Right lobe of liver (tissue), 6 donors: ENCODE data around the gene TSTD1. TPM values are rescaled to one million over a fixed set of nuclear protein-coding genes. Genes with fewer than 3 reads are reported as not detected.

Experiments
- ATAC-seq, 4 donors: fragments of 200-7000 bp; cut with Tn5 transposase; one replicate each; pipeline ENCODE4 v1.9.1; 2020; ENCODE audit warnings: mild to moderate bottlenecking in 4 of 4, moderate library complexity in 4 of 4
- DNase-seq, 3 donors: peaks; one replicate each; pipeline ENCODE4 v3.0.0-alpha.2; 2020
- H3K27ac ChIP-seq, 3 donors: fragments of 200-600 bp; one replicate each; pipeline ENCODE4 v1.8.0; 2022
- H3K27me3 ChIP-seq, 2 donors: fragments of 200-600 bp; one replicate each; pipeline ENCODE4 v1.8.0; 2022
- H3K36me3 ChIP-seq, 4 donors: fragments of 200-600 bp; sonication (generic) in 1 of 4; one replicate each; pipeline versions ENCODE4 v1.5.1 to v1.8.0; 2017 to 2022; ENCODE audit warnings: control low read depth in 1 of 4
- H3K4me1 ChIP-seq, 4 donors: fragments of 200-600 bp; sonication (generic) in 1 of 4; one replicate each; pipeline versions ENCODE4 v1.5.1 to v1.8.0; 2017 to 2022; ENCODE audit warnings: control low read depth in 1 of 4
- H3K4me3 ChIP-seq, 3 donors: fragments of 200-600 bp; one replicate each; pipeline ENCODE4 v1.8.0; 2022
- H3K9me3 ChIP-seq, 4 donors: fragments of 200-600 bp; sonication (generic) in 1 of 4; one replicate each; pipeline versions ENCODE4 v1.5.1 to v1.8.0; 2017 to 2022; ENCODE audit warnings: control low read depth in 1 of 4
- POLR2A ChIP-seq: fragments of 450-650 bp; IDR thresholded peaks from one replicate; pipeline ENCODE4 v1.6.1; 2017; ENCODE audit warnings: antibody characterized with exemption, mild to moderate bottlenecking
- WGBS: methylation state at CpG from one replicate; pipeline ENCODE4 v1.1.6; 2018; ENCODE audit warnings: low coverage, low lambda C conversion rate; ENCODE audit not compliant: insufficient coverage; ENCODE audit errors: missing lambda C conversion rate; 5-methylcytosine and 5-hydroxymethylcytosine counted together
- intact Hi-C, 2 donors: fragments of 100-400 bp; cut with DNase I; formaldehyde crosslinking; loops; one replicate each; pipeline versions ENCODE4 v1.11.2 to v1.14.1; 2022
- total RNA-seq, 6 experiments: library from RNA; depleted of rRNA in 2 of 6; stranded (reverse); fragments of >200 nt in 2 of 6; fragmentation: NEBNext Ultra II Directional in 3 of 6; extraction: Animal tissue kit (Norgen Biotek cat#: 25700) in 3 of 6; gene quantifications; one replicate each; pipeline versions ENCODE4 v1.1.0 to v1.2.4, GENCODE V29; 2016 to 2023
- TF ChIP-seq, protein P1 (sequence below), 4 donors: fragments of 200-600 bp in 3 of 4; fragments of 450-650 bp in 1 of 4; IDR thresholded peaks; one replicate each; pipeline versions ENCODE4 v1.5.1 to v1.8.0; 2016 to 2022; ENCODE audit warnings: antibody characterized with exemption in 4 of 4, mild to moderate bottlenecking in 2 of 4
- donor health status: DM: no; HTN: yes; CAD: no.
- donor health status: DM: no; HTN: no; CAD: no.
- donor health status: DM: no; HTN: no; CAD: no.
- donor health status: DM: no; HTN: yes; CAD: no.
- donor health status: DM: no; HTN: yes; CAD: no.

The TSTD1 gene
- total RNA-seq, 6 experiments from 2014 or later, result 16.3 to 60.8 (median 28.3) TPM

DNA sequence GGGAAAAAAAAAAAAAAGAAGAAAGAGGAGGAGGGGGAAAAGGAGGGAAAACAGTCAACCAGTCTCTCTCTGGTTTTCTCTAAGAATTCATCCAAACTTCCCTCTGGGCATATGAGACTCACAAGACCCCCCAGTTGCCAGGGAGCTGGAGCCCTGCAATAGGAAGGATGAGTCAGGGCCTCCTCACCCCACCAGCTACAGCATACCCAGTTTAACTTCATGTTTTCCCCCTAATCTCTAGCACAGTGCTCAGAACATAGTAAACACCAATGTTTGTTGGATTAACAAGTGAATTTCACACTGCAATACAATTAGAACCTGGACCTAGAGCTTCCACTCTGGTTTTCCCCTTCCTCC is 25.7 kb downstream of the TSTD1 start:
- no peaks in the 10 kb centered on the region for H3K9me3 ChIP-seq
- peak overlapping the region; percentile 19 to 49 (median 43) for H3K4me3 ChIP-seq
- no peaks in the 10 kb centered on the region for H3K27me3 ChIP-seq
- TF ChIP-seq, protein P1, sequence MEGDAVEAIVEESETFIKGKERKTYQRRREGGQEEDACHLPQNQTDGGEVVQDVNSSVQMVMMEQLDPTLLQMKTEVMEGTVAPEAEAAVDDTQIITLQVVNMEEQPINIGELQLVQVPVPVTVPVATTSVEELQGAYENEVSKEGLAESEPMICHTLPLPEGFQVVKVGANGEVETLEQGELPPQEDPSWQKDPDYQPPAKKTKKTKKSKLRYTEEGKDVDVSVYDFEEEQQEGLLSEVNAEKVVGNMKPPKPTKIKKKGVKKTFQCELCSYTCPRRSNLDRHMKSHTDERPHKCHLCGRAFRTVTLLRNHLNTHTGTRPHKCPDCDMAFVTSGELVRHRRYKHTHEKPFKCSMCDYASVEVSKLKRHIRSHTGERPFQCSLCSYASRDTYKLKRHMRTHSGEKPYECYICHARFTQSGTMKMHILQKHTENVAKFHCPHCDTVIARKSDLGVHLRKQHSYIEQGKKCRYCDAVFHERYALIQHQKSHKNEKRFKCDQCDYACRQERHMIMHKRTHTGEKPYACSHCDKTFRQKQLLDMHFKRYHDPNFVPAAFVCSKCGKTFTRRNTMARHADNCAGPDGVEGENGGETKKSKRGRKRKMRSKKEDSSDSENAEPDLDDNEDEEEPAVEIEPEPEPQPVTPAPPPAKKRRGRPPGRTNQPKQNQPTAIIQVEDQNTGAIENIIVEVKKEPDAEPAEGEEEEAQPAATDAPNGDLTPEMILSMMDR (IDR thresholded peaks at IDR 0.05), result no peak
- TF ChIP-seq POLR2A, result no peak
- H3K36me3 ChIP-seq, result no peaks in the 10 kb centered on the region
- intact Hi-C loops, result no loop called here
- DNase-seq (no peak), ATAC-seq (peak; percentile 3 to 27 (median 12))
- peaks cover 0 to 71% (median 29%) of the 10 kb centered on the region in 4 donors for H3K4me1 ChIP-seq
- peak overlapping the region; percentile 96 to 100 (median 98) for H3K27ac ChIP-seq

DNA sequence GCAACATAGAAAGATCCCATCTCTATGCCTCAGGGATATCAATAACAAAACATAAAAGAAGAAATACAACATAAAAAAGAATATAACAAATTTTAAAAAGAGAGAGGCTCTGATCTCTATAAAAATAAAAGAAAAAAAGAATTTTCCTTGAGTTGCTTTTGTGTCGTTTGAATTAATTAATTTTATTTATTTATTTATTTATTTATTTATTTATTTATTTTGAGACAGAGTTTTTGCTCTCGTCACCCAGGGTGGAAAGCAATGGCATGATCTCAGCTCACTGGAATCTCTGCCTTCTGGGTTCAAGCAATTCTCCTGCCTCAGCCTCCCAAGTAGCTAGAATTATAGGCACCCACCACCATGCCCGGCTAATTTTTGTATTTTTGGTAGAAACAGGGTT is 26.3 kb downstream of the TSTD1 start:
- Histone ChIP-seq H3K4me1 (peaks cover 0 to 64% (median 25%) of the 10 kb centered on the region in 4 donors), H3K27me3 (no peaks in the 10 kb centered on the region), H3K4me3 (no peak overlapping the region), H3K36me3 (no peaks in the 10 kb centered on the region), H3K9me3 (no peaks in the 10 kb centered on the region), H3K27ac (peak overlapping the region; percentile 96 to 100 (median 98))
- 52% methylated on average over 3 of the region's 3 CpGs for WGBS
- intact Hi-C loops, result no loop called here
- ATAC-seq (no peak), DNase-seq (no peak)
- no peak for TF ChIP-seq POLR2A
- TF ChIP-seq, protein P1 (IDR thresholded peaks at IDR 0.05), result no peak

DNA sequence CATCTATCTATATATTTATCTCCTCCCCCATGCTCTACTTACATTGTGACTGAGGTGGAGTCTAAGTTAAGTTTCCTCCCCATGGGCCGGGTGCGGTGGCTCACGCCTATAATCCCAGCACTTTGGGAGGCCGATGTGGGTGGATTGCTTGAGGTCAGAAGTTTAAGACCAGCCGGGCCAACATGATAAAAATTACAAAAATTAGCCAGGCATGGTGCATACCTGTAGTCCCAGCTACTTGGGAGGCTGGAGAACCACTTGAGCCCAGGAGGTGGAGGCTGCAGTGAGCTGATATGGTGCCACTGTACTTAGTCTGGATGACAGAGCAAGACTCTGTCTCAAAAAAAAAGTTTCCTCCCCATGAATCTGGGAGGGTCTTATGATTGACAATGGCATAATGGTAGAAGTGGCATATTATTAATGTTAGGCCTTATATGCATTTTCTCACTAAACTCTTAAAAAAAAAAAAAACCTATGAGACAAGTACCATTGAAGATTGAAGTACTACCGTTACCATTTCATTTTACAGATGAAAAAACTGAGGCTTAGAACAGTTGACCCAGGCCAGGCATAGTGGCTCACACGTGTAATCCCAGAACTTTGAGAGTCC is 29.1 kb downstream of the TSTD1 start:
- ATAC-seq (no peak), DNase-seq (no peak)
- Histone ChIP-seq H3K27me3 (no peaks in the 10 kb centered on the region), H3K4me3 (no peak overlapping the region), H3K36me3 (no peaks in the 10 kb centered on the region), H3K4me1 (peaks cover 0 to 40% (median 18%) of the 10 kb centered on the region in 4 donors), H3K9me3 (no peaks in the 10 kb centered on the region), H3K27ac (peak overlapping the region in 1 of 3 donors; percentile 2)
- 88% methylated on average over 7 of the region's 7 CpGs for WGBS
- intact Hi-C loops, result no loop called here
- no peak for TF ChIP-seq POLR2A
- TF ChIP-seq, protein P1 (IDR thresholded peaks at IDR 0.05), result no peak

DNA sequence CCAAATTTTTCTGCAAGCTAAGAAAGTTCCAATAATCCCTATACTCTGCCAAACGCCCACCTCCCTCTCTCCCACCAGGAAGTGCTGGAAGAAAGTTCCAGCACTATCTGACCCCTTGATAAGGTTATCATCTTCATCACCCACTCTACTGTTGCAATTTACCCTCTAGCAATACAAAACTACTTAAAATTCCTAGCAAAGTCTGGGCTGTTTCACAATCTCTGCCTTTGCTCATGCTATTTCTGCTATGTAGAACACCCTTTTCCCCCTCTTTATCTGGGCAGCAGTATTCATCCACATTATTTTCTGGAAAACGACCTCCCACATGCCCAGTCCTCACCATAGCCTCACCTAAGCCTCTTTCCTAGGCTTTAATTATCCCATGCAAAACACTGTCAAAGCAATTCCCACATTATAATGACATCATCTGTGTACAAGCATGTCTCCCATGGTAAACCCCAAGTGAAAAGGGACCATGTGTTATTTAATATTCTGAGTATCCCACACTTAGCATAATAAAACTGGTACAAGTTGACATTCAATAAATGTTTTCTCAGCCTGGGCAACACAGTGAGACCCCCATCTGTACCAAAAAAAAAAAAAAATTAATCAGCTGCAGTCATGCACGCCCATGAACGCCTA is 29.8 kb downstream of the TSTD1 start:
- H3K36me3 ChIP-seq, result no peaks in the 10 kb centered on the region
- ATAC-seq, result peak in 1 of 4 donors; percentile 1
- no peak for DNase-seq
- 53% methylated on average over 4 of the region's 4 CpGs for WGBS
- no peak overlapping the region for H3K4me3 ChIP-seq
- peaks cover 0 to 33% (median 15%) of the 10 kb centered on the region in 4 donors for H3K4me1 ChIP-seq
- H3K9me3 ChIP-seq, result no peaks in the 10 kb centered on the region
- H3K27ac ChIP-seq, result peak overlapping the region in 2 of 3 donors; percentile 2 to 10
- no peak for TF ChIP-seq POLR2A
- TF ChIP-seq, protein P1 (IDR thresholded peaks at IDR 0.05), result no peak
- intact Hi-C loops, result no loop called here
- no peaks in the 10 kb centered on the region for H3K27me3 ChIP-seq
